ENCODE measurements around the gene MGP.

Gene MGP

DNA sequence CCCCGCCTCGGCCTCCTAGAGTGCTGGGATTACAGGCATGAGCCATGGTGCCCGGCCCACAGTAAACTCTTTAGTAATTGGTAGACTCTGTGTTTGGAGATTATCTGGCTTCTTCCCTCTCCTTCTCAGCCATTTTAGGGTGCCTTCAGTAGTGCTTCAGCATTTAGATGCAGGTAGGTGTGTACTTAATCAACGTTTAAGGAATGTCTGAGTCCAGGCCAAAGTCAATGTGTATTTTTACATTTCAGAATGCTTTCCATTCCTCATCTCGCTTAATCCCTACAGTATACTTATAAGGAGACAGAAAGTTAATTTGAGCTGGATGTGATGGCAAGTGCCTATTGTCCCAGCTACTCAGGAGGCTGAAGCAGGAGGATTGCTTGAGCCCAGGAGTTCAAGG, 20.5 kb upstream of the MGP start:
- no peaks in the 10 kb centered on the region for H3K27me3 ChIP-seq (ENCODE audit: insufficient read depth, low read length)
- H3F3A ChIP-seq (ENCODE audit: insufficient read depth, low read length): no peaks in the 10 kb centered on the region
- H3K9ac ChIP-seq (ENCODE audit: low read length): no peak overlapping the region
- H3K4me3 ChIP-seq (ENCODE audit: low read depth, low read length, poor library complexity, severe bottlenecking): no peak overlapping the region
- no peaks in the 10 kb centered on the region for H3K79me2 ChIP-seq (ENCODE audit: insufficient read depth, low read length)
- H3K4me2 ChIP-seq (ENCODE audit: low read length): no peak overlapping the region
- H2AFZ ChIP-seq (ENCODE audit: low read length): no peak overlapping the region
- H3K27ac ChIP-seq (ENCODE audit: low read depth, low read length, poor library complexity, severe bottlenecking): no peak overlapping the region
- no peaks in the 10 kb centered on the region for H3K9me3 ChIP-seq (ENCODE audit: low read length)
- H3K4me1 ChIP-seq (ENCODE audit: insufficient read depth, low read length, severe bottlenecking): peaks cover 8% of the 10 kb centered on the region
- no peaks in the 10 kb centered on the region for H4K20me1 ChIP-seq (ENCODE audit: insufficient read depth, low read length)
- no peaks in the 10 kb centered on the region for H3K36me3 ChIP-seq (ENCODE audit: insufficient read depth, low read length)
- TF ChIP-seq, protein P1, sequence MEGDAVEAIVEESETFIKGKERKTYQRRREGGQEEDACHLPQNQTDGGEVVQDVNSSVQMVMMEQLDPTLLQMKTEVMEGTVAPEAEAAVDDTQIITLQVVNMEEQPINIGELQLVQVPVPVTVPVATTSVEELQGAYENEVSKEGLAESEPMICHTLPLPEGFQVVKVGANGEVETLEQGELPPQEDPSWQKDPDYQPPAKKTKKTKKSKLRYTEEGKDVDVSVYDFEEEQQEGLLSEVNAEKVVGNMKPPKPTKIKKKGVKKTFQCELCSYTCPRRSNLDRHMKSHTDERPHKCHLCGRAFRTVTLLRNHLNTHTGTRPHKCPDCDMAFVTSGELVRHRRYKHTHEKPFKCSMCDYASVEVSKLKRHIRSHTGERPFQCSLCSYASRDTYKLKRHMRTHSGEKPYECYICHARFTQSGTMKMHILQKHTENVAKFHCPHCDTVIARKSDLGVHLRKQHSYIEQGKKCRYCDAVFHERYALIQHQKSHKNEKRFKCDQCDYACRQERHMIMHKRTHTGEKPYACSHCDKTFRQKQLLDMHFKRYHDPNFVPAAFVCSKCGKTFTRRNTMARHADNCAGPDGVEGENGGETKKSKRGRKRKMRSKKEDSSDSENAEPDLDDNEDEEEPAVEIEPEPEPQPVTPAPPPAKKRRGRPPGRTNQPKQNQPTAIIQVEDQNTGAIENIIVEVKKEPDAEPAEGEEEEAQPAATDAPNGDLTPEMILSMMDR (IDR thresholded peaks at IDR 0.05; ENCODE audit: low read length): no peak
- TF ChIP-seq EZH2 (IDR thresholded peaks at IDR 0.05; ENCODE audit: borderline replicate concordance, low read length): no peak
- no peaks in the 10 kb centered on the region for H3K9me2 ChIP-seq (ENCODE audit: low read depth, low read length)

- no peaks in the 10 kb centered on the region for H3F3A ChIP-seq (ENCODE audit: insufficient read depth, low read length)
- no peak overlapping the region for H3K4me2 ChIP-seq (ENCODE audit: low read length)
- H3K4me3 ChIP-seq (ENCODE audit: low read depth, low read length, poor library complexity, severe bottlenecking): no peak overlapping the region
- no peaks in the 10 kb centered on the region for H3K27me3 ChIP-seq (ENCODE audit: insufficient read depth, low read length)
- no peak for TF ChIP-seq EZH2 (IDR thresholded peaks at IDR 0.05; ENCODE audit: borderline replicate concordance, low read length)
- TF ChIP-seq, protein P1 (IDR thresholded peaks at IDR 0.05; ENCODE audit: low read length): no peak
- H3K9ac ChIP-seq (ENCODE audit: low read length): no peak overlapping the region
- peaks cover 8% of the 10 kb centered on the region for H3K4me1 ChIP-seq (ENCODE audit: insufficient read depth, low read length, severe bottlenecking)
- H4K20me1 ChIP-seq (ENCODE audit: insufficient read depth, low read length): no peaks in the 10 kb centered on the region
- H3K9me2 ChIP-seq (ENCODE audit: low read depth, low read length): no peaks in the 10 kb centered on the region
- H3K27ac ChIP-seq (ENCODE audit: low read depth, low read length, poor library complexity, severe bottlenecking): no peak overlapping the region
- H3K36me3 ChIP-seq (ENCODE audit: insufficient read depth, low read length): no peaks in the 10 kb centered on the region
- peak overlapping the region; percentile 59; the same call in 1 of the 2 replicates for H2AFZ ChIP-seq (ENCODE audit: low read length)
- no peaks in the 10 kb centered on the region for H3K79me2 ChIP-seq (ENCODE audit: insufficient read depth, low read length)
- no peaks in the 10 kb centered on the region for H3K9me3 ChIP-seq (ENCODE audit: low read length)
Observed at GRCh38 chr12:14905269-14906004, 19.8 kb upstream of the MGP start.

DNA sequence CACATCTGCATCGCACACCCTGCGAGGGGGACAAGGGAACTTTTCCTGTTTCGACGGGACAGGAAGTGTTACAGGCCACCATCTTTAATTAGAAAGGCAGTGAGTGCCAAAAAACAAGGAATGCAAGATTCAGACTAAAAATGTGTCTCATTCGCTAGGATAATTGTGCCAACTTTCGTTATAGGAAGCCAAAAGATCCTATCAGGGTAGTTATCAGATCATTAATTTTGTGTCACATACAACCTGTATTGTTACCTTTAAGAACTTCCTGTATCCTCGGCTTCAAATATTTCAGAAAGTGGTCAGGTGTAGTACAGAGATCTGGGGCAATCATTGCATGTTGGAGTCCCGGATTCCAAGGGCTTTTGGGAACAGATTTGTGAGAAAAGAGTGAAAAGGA, 19.2 kb upstream of the MGP start:
- Histone ChIP-seq H3K4me1 (ENCODE audit: insufficient read depth, low read length, severe bottlenecking) (peaks cover 8% of the 10 kb centered on the region), H3K9ac (ENCODE audit: low read length) (no peak overlapping the region), H3K79me2 (ENCODE audit: insufficient read depth, low read length) (no peaks in the 10 kb centered on the region), H4K20me1 (ENCODE audit: insufficient read depth, low read length) (no peaks in the 10 kb centered on the region), H3K4me3 (ENCODE audit: low read depth, low read length, poor library complexity, severe bottlenecking) (no peak overlapping the region), H3K27me3 (ENCODE audit: insufficient read depth, low read length) (no peaks in the 10 kb centered on the region), H3K36me3 (ENCODE audit: insufficient read depth, low read length) (no peaks in the 10 kb centered on the region), H3K4me2 (ENCODE audit: low read length) (no peak overlapping the region), H2AFZ (ENCODE audit: low read length) (peak overlapping the region; percentile 59; the same call in 1 of the 2 replicates), H3K9me3 (ENCODE audit: low read length) (no peaks in the 10 kb centered on the region), H3K9me2 (ENCODE audit: low read depth, low read length) (no peaks in the 10 kb centered on the region), H3F3A (ENCODE audit: insufficient read depth, low read length) (no peaks in the 10 kb centered on the region), H3K27ac (ENCODE audit: low read depth, low read length, poor library complexity, severe bottlenecking) (no peak overlapping the region)
- TF ChIP-seq, protein P1 (IDR thresholded peaks at IDR 0.05; ENCODE audit: low read length): no peak
- TF ChIP-seq EZH2 (IDR thresholded peaks at IDR 0.05; ENCODE audit: borderline replicate concordance, low read length): no peak
